GM23338 (cell line): ENCODE measurements around the gene PGM1.

Experiments
- CTCF ChIP-seq, 2 experiments: fragments of 200-600 bp in 1 of 2; sonication (generic) in 1 of 2; conservative IDR thresholded peaks; 2 replicates each; pipeline versions ENCODE4 v1.5.1 to v1.6.1; 2016 to 2017; ENCODE audit warnings: antibody characterized with exemption in 2 of 2, low read depth in 2 of 2, mild to moderate bottlenecking in 2 of 2, moderate library complexity in 1 of 2
- POLR2AphosphoS5 ChIP-seq: IDR thresholded peaks from 2 replicates; pipeline ENCODE4 v1.6.1; 2016; ENCODE audit warnings: antibody characterized with exemption, low read depth

- TF ChIP-seq POLR2AphosphoS5 (no peak), CTCF (conservative IDR thresholded peaks at IDR 0.05; ENCODE audit: low read depth in 2 of 2) (no peak)
These were observed 41.3 kb downstream of the PGM1 start for GRCh38 chr1:63634471-63634870.
